ENCODE results near the gene ARF3.

GRCh38 chr12:48894271-48894670 is 63.0 kb downstream of the ARF3 start:
- TF ChIP-seq KDM1A (IDR thresholded peaks at IDR 0.05; ENCODE audit: low read depth) (no peak), HDAC2 (IDR thresholded peaks at IDR 0.05) (no peak), CTCF (IDR thresholded peaks at IDR 0.05) (no peak), CBX2 (IDR thresholded peaks at IDR 0.05; ENCODE audit: borderline replicate concordance, low read depth) (no peak), CEBPB (IDR thresholded peaks at IDR 0.05) (no peak), NR3C1 (IDR thresholded peaks at IDR 0.05) (no peak), POLR2A (IDR thresholded peaks at IDR 0.05; ENCODE audit: low read length) (no peak)
